Activated naive CD8-positive, alpha-beta T cell (primary cell): ENCODE results near the gene MESP2.
A peak's percentile ranks its signal among the peaks of the same experiment; 100 is the strongest.

Experiments
- H3K27ac Mint-ChIP-seq: one replicate; pipeline ENCODE4 v1.8.0; 2021; ENCODE audit warnings: mixed read lengths
- H3K27me3 Mint-ChIP-seq: one replicate; pipeline ENCODE4 v1.8.0; 2021; ENCODE audit warnings: mixed read lengths
- H3K36me3 Mint-ChIP-seq: one replicate; pipeline ENCODE4 v1.8.0; 2021; ENCODE audit warnings: mixed read lengths
- H3K4me1 Mint-ChIP-seq: one replicate; pipeline ENCODE4 v1.8.0; 2021; ENCODE audit warnings: low read depth, mixed read lengths
- H3K4me3 Mint-ChIP-seq: one replicate; pipeline ENCODE4 v1.8.0; 2021; ENCODE audit warnings: mild to moderate bottlenecking, mixed read lengths
- H3K9me3 Mint-ChIP-seq: one replicate; pipeline ENCODE4 v1.8.0; 2021; ENCODE audit warnings: low read depth, mixed read lengths

MESP2 gene

DNA sequence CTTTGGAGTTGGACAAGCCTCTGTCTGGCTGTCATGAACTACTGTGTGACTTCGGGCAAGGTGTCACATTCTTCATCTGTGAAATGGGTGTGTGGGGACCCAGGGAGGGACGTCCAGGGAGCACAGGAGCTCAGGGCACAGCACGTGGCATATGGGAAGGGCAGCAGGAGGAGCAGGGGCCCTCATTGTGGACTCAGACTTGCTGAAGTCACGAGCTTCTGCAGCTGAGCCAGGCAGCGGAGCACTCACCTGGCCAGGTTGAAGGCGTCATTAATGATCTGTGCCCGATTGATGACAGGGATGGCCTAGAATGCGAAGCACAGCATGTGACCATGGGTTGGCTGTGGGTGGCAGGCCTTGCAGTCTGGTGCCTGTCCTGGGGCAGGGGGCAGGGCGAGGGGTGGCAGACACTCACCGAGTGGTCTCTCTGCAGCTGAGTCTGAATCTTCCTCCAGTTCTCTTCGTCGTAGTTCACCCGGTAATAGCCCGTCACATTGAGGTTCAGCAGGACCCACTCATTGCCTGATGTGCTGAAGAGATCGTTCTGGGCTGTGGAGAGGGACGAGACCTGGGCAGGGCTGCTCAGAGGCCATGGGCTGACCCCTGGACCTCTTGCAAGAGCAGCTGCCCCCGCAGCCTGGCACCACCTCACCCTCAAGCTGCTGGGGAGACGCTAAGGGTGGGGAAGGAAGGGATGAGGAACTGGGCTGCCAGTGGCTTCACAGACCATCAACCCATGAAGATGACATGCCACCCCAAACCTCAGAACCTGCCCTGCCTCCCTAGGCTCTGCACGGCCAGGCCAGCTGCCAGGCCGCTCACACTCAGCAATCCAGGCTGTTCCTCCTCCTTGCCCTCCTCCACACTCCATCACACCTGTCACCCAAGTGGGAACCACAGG, 23.1 kb downstream of the MESP2 start:
- Mint-ChIP-seq H3K36me3 (no peaks in the 10 kb centered on the region), H3K27ac (no peak overlapping the region), H3K4me1 (no peaks in the 10 kb centered on the region), H3K4me3 (no peak overlapping the region), H3K27me3 (no peaks in the 10 kb centered on the region), H3K9me3 (peaks cover 8% of the 10 kb centered on the region)

GRCh38 chr15:89799918-89800498, 23.9 kb downstream of the MESP2 start:
- H3K9me3 Mint-ChIP-seq: peaks cover 8% of the 10 kb centered on the region

GRCh38 chr15:89801471-89802195, 25.5 kb downstream of the MESP2 start:
- Mint-ChIP-seq H3K36me3 (no peaks in the 10 kb centered on the region), H3K9me3 (no peaks in the 10 kb centered on the region), H3K4me3 (no peak overlapping the region), H3K27me3 (no peaks in the 10 kb centered on the region), H3K27ac (no peak overlapping the region), H3K4me1 (no peaks in the 10 kb centered on the region)

More at GRCh38 chr15:89799918-89800498, 23.9 kb downstream of the MESP2 start:
- no peak overlapping the region for H3K4me3 Mint-ChIP-seq
- H3K4me1 Mint-ChIP-seq: no peaks in the 10 kb centered on the region
- H3K36me3 Mint-ChIP-seq: no peaks in the 10 kb centered on the region
- no peak overlapping the region for H3K27ac Mint-ChIP-seq
- H3K27me3 Mint-ChIP-seq: no peaks in the 10 kb centered on the region

- Mint-ChIP-seq H3K9me3 (no peaks in the 10 kb centered on the region), H3K27ac (no peak overlapping the region), H3K27me3 (no peaks in the 10 kb centered on the region), H3K4me1 (no peaks in the 10 kb centered on the region), H3K36me3 (no peaks in the 10 kb centered on the region), H3K4me3 (no peak overlapping the region)
Observed at GRCh38 chr15:89802231-89802928, 26.2 kb downstream of the MESP2 start.

- Mint-ChIP-seq H3K27ac (no peak overlapping the region), H3K27me3 (no peaks in the 10 kb centered on the region), H3K36me3 (no peaks in the 10 kb centered on the region)
Observed at GRCh38 chr15:89802986-89803824, 27.1 kb downstream of the MESP2 start.

GRCh38 chr15:89803941-89804800, 28.0 kb downstream of the MESP2 start:
- H3K27ac Mint-ChIP-seq: peak overlapping the region; percentile 16
- H3K36me3 Mint-ChIP-seq: no peaks in the 10 kb centered on the region
- H3K9me3 Mint-ChIP-seq: no peaks in the 10 kb centered on the region
- no peaks in the 10 kb centered on the region for H3K27me3 Mint-ChIP-seq
- no peak overlapping the region for H3K4me3 Mint-ChIP-seq
- no peaks in the 10 kb centered on the region for H3K4me1 Mint-ChIP-seq

More at GRCh38 chr15:89802986-89803824, 27.1 kb downstream of the MESP2 start:
- Mint-ChIP-seq H3K4me3 (no peak overlapping the region), H3K9me3 (no peaks in the 10 kb centered on the region), H3K4me1 (no peaks in the 10 kb centered on the region)

DNA sequence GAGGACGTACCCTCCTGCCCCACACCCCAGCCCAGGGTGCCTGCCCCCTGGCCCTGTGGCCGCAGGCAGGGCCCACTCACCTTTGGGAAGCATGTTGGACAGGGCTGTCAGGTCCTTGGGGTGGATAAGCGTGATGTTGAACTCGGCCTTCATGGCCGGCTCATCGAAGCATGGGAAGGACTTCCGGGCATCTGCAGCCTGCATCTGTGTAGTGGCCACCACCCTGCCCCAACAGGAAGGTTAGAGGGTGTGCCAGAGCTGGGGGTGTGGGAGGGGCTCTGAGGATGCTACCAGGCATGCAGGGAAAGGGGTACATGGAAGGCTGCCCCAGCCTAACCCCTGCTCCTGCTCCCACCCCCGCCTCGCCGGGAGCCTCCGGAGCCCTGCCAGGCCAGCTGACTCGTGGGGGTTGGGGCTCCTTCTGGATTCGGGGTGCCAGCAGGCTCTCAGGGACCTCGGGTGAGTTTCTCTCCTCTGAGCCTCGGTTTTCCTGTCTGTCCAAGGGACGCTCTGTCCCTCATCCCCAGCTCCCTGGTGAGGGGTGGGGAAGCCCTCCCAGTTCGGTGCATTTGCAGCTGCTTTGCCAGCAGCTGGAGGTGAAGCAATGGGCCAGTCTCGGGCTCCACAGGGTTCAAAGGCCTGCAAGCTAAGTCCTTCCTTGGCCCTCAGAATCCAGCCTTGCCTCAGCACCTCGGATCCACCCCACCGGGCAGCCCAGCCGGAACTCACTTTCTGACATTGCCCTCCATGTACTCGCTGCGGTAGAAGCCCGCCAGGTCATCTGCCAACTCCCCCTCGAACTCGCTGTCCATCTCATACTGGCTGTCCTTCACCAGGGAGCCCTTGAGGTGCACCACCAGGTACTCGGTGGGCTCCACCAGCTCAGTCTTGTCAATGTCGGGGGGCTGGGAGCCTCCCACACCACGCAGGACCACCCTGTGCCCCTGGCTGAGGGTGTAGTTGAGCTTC, 29.4 kb downstream of the MESP2 start:
- no peaks in the 10 kb centered on the region for H3K4me1 Mint-ChIP-seq
- no peak overlapping the region for H3K4me3 Mint-ChIP-seq
- no peaks in the 10 kb centered on the region for H3K36me3 Mint-ChIP-seq
- no peak overlapping the region for H3K27ac Mint-ChIP-seq
- H3K9me3 Mint-ChIP-seq: no peaks in the 10 kb centered on the region
- no peaks in the 10 kb centered on the region for H3K27me3 Mint-ChIP-seq

- Mint-ChIP-seq H3K36me3 (no peaks in the 10 kb centered on the region), H3K9me3 (no peaks in the 10 kb centered on the region), H3K27ac (no peak overlapping the region), H3K4me1 (no peaks in the 10 kb centered on the region), H3K27me3 (no peaks in the 10 kb centered on the region), H3K4me3 (no peak overlapping the region)
Observed at GRCh38 chr15:89806210-89806558, 30.1 kb downstream of the MESP2 start.

DNA sequence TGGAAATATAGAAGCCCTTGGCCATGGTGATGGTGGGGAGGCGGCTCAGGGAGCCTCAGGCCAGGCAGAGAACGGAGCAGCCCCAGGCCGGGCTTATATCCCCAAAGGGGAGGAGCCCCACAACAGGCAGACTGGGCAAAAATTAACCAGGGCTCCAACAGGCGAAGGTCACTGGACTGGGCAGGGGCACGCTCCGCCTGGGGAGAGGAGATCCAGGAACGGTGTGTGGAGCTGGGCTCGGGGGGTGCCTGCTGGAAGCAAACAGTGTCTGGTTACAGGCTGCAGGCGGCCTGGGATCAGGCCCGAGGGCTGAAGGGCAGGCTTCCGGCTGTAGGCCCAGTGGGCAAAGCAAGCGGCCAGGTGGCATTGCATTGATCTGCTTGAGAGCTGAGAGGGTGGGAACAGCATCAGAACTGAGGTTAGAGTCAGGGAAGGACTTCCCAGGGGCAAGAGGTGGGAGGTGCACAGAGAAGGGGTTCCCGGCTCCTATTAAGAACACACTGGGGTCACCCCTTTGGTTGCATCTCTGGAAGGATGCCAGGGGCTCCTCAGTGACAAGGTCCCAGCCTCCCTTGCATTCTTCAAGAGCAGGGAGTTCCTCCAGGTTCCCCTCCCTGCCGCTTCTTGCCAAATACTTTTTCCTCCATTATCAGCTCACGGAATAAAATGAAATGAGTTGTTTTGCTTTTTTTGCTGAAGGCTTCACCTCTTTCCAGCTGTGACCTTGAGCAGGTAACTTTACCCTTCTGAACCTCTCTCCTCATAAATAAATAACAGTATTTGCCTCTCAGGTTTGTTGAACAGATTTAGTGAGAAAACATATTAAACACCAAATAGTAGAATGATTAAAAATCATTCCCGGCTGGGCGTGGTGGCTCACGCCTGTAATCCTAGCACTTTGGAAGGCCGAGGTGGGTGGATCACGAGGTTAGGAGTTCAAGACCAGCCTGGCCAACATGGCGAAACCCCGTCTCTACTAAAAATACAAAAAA, 30.7 kb downstream of the MESP2 start:
- Mint-ChIP-seq H3K27me3 (peaks cover 2% of the 10 kb centered on the region), H3K4me3 (no peak overlapping the region), H3K36me3 (no peaks in the 10 kb centered on the region), H3K4me1 (no peaks in the 10 kb centered on the region), H3K9me3 (no peaks in the 10 kb centered on the region), H3K27ac (no peak overlapping the region)

- Mint-ChIP-seq H3K27ac (no peak overlapping the region), H3K4me1 (no peaks in the 10 kb centered on the region)
Observed at GRCh38 chr15:89807689-89808088, 31.6 kb downstream of the MESP2 start.

GRCh38 chr15:89808160-89808870, 32.2 kb downstream of the MESP2 start:
- H3K9me3 Mint-ChIP-seq: no peaks in the 10 kb centered on the region
- no peaks in the 10 kb centered on the region for H3K36me3 Mint-ChIP-seq
- no peak overlapping the region for H3K27ac Mint-ChIP-seq
- H3K4me3 Mint-ChIP-seq: no peak overlapping the region
- H3K4me1 Mint-ChIP-seq: no peaks in the 10 kb centered on the region
- H3K27me3 Mint-ChIP-seq: peaks cover 4% of the 10 kb centered on the region

More at GRCh38 chr15:89807689-89808088, 31.6 kb downstream of the MESP2 start:
- Mint-ChIP-seq H3K9me3 (no peaks in the 10 kb centered on the region), H3K36me3 (no peaks in the 10 kb centered on the region), H3K4me3 (no peak overlapping the region), H3K27me3 (peaks cover 4% of the 10 kb centered on the region)
